ENCODE data around the gene HS3ST2.
"Not testable (repeated sequence)": the region's sequence is repeated elsewhere in the genome, so short reads cannot be mapped to it uniquely, and the experiment has no call there.

HS3ST2 gene

GRCh38 chr16:22939744-22940363 is 125.9 kb downstream of the HS3ST2 start:
- DNase-seq = not testable (repeated sequence)

- no peak for DNase-seq
Observed at GRCh38 chr16:22941970-22942501, 128.1 kb downstream of the HS3ST2 start.

- DNase-seq = no peak
Observed at GRCh38 chr16:22942811-22943210, 128.8 kb downstream of the HS3ST2 start.

GRCh38 chr16:22945361-22945760 is 131.4 kb downstream of the HS3ST2 start:
- no peak for DNase-seq

GRCh38 chr16:22946433-22946832 is 132.5 kb downstream of the HS3ST2 start:
- no peak for DNase-seq

GRCh38 chr16:22948058-22948602 is 134.2 kb downstream of the HS3ST2 start:
- no peak for DNase-seq

- DNase-seq = no peak
Observed at GRCh38 chr16:22948603-22949368, 134.8 kb downstream of the HS3ST2 start.

GRCh38 chr16:22955461-22956070 is 141.6 kb downstream of the HS3ST2 start:
- no peak for DNase-seq

- no peak for DNase-seq
Observed at GRCh38 chr16:22961206-22961605, 147.2 kb downstream of the HS3ST2 start.

- DNase-seq = no peak
Observed at GRCh38 chr16:22962905-22963304, 148.9 kb downstream of the HS3ST2 start.

Data from DMS79 (cell line).